CD1c-positive myeloid dendritic cell (primary cell): ENCODE data around the gene DYNLT2.
"Not testable (repeated sequence)": the region's sequence is repeated elsewhere in the genome, so short reads cannot be mapped to it uniquely, and the experiment has no call there.

ENCODE experiments used
- DNase-seq: peaks from one replicate; pipeline ENCODE4 v3.0.0-alpha.2; 2016; ENCODE audit errors: extremely low spot score

DYNLT2 gene

DNA sequence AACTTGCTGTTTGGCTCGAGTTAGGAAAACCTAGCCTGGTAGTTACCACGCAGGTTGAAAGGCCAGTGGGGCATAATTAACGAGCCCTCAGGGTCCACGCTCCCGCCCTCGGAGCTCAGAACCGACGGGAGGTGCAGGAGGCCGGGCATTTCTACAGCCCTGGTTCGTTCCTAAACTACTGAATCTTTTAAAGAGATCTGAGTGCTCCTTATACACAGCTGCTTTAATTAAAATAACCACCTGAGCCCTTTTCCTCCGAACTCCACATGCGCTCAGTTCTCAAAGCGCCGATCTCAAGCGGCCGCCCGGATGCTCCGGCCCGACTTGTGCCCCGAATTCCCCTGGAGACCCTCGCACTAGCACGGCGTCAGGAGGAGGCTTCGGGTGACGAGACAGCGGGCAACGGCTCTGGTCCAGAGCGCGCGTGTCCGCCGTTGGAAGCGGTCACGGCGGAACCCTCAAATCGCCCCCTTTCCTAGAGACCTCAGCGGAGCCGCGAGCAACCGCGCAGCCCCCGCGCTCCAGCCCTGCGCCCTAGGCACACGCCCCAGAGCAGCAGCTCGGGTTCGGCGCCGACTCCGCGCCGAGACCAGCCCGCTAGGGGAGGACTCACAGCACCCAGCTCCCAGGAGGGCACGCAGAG lies 49.9 kb downstream of the DYNLT2 start:
- no peak for DNase-seq

DNA sequence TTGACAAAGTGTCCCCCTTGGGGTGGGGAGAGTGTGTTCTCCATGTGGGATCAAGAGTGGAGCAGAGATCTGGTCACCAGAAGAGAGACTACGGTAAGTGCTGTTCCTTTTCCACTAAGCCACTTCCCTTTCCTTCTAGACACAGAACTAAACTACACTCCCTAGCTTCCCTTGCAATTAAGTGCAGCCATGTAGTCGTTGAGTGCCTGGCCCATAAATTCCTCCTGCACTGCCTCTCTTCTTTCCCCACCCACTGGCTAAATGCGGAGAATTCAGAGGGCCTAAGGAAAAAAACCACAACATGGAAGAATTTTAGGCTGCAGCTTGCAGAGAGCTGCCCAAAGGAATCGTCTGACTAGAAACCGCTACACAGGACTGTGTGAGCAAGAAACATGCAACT lies 51.1 kb downstream of the DYNLT2 start:
- DNase-seq: peak; percentile 40

DNA sequence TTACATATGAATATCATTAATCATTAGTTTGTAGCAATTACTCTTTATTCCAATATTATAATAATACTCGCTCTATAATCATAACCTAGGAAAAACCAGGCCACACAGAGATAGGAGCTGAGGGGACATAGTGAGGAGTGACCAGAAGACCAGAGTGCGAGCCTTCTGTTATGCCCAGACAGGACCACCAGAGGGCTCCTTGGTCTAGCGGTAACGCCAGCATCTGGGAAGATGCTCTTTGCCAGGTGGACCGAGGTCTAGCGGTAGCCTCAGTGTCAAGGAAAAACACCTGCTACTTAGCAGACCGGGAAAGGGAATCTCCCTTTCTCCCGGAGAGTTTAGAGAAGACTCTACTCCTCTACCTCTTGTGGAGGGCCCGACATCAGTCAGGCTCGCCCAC lies 54.3 kb downstream of the DYNLT2 start:
- DNase-seq: not testable (repeated sequence)

DNA sequence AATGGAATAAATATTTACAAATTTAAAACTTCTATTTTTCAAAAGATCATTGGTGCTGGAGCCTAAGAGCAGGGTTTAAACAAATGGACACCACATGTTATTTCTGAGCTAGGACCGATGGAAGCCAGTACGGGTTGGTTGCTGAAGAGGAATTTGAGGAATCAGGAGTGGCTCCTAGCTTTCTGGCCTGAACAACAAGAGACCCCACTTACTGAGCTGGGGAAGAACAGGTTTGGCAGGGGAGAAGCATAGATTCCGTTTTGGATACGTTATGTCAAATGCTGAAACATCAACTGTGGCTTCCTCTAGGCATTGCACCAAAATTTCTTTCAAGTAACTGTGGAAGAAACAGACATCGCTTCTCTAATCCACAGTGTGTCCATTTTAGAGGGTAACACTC lies 56.2 kb downstream of the DYNLT2 start:
- no peak for DNase-seq

DNA sequence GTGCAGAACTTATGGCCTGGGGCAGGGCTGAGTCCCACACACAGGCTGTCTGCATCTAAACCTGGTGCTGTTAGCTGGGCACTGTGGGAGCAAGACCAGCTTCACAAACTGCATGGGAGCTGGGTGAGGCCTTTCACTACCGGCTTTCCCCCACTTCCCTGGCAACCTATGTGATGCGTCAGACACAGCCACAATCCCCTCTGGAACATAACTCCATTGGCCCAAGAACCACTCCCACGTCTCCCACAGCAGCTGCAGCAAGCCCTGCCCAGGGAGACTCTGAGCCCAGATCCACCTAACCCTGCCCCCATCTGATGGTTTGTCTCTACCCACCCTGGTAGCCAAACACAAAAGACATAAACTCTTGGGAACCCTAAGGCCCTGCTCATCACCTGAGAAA lies 58.9 kb downstream of the DYNLT2 start:
- no peak for DNase-seq

DNA sequence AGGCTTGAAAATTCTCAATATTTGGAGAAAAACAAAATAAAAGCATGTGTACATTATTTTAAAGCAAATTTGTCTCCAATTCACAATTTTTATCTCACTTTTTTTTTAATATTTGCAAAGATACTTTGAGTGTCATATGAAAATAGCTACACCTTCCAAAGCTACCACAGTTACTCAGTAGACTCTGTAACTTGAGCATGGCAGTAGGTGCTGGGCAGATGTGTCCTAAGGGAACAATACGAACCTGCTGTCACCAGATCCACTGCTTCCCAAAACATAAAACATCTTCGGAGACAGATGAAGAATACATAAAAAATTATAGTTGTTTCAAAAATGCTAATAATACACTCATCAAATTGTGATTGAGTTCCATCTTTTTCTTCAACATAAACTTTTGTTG lies 60.1 kb downstream of the DYNLT2 start:
- DNase-seq: no peak
